NCI-H2196 (cell line): ENCODE data around the gene COL6A5.
A peak's percentile ranks its signal among the peaks of the same experiment; 100 is the strongest.
"Not testable (repeated sequence)": the region's sequence is repeated elsewhere in the genome, so short reads cannot be mapped to it uniquely, and the experiment has no call there.

ENCODE experiments used
- DNase-seq: peaks from one replicate; lab custom pipeline; 2025; ENCODE audit not compliant: unreplicated experiment; lab: John Stamatoyannopoulos, UW

The COL6A5 gene

DNA sequence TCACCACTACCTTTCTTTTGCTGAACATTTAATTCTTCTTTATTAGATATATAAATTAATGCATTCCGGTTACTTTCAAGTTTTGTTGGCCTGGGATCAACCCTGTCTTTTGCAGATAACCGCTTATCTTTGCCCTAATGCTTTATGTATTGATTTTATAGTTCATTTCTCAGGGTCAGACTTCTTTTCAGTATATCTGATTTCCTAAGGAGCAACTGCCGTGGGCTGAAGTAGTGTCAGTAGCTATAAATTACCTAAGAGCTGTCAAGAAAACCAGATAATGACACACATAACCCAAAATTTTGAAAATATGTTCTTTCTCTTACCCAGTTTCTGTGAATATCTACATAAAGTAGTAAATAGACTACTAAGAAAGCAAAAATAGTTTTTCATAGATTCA, 38.0 kb downstream of the COL6A5 start:
- DNase-seq, result no peak

DNA sequence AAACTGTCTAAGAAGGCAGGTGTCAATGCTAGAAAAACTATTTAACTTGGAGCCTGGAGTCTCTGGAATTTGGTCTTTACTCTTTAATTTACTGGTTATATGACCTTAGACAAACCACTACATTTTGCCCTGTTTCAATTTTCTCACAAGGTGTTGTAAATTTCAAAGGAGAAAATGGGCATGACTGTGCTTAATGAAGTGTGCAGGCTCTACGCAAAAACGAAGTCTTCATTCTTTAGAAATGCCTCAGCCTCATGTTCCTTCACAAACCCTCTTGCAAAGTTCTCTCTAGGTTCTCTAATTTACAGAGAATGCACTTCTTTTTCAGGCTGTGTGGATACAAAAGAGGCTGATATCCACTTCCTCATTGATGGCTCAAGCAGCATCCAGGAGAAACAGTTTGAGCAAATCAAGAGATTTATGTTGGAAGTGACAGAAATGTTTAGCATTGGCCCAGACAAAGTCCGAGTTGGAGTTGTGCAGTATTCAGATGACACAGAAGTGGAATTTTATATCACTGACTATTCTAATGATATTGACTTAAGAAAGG, 39.1 kb downstream of the COL6A5 start:
- DNase-seq, result no peak

DNA sequence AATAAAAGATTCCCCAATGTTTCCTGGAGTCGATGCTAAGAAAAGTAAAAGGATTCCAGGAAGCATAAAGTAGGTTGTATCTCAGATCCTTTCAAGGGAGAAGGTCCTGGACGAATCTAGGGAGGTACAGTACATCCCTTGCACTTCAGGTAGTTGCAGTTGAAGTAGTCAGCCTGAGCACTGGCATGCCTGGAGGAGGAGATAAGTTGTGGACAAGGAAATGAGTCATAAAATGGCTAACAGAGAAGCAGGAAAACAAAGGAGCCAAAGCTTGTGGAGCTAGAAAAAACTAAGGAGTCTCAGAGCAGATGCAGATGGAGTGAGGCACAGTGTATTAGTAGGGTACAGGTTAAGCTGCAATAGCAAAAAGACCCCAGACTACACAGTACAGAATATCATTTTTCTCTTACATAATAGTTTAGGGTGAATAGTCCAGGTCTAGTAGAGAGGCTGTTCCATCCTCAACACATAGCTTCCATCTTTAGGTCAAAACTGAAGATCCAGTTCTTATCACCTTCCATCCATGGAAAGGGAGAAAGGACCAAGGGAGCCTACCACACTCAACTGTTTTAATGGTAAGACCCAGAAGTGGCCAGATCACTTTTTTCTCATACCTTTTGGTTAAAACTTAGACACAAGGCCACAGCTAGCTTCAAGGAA, 41.3 kb downstream of the COL6A5 start:
- DNase-seq, result no peak

DNA sequence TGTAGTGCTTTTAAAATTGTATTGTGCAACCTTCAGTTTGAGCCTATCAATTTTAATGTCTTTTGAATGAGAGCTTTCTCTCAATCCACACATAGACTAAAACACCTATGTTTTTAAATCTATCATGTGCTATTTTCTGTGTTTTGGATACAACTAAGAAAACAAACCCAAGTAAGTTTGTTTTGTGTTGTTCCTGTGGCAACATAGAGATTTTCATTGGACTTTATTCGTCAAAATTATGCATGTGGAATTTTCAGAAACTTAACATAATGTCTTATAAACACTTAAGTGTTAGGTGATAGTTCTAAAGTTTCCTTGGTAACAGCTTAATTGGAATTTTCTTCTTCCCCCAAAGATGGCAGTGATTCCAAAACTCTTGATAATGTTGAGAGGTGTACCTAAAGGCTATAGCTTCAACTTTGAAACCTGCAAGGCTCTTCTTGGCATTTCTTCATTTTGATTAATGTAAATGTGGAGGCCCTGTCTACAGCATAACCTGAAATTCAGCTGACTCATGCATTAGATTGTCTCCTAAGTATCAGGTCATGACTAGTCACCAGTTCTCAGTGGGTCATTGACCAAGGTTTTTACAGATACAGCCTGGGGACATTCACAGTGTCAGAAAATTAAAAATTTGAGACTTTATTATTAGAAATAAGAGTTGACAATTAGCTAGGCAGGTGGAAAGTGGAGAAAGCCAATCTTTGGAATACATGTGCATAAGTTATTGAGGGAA, 44.4 kb downstream of the COL6A5 start:
- no peak for DNase-seq

DNA sequence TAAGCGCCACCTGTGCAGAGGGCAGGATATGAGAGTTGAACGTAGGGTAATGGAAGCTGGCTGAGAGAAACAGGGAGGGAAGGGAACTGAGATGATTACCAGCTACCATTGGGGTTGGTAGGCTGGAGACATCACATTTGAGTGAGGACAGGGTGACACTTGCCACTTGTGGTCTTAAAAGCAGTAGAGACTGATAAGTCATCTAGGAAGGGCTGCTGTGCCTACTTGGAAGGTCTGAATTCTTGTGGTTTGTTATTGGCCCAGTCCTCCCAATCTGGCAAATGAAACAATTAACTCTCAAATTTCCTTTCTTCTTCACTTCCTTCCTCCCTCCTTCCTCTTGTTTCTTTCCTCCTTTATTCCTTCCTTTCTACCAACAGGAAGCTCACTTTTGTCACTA, 46.8 kb downstream of the COL6A5 start:
- no peak for DNase-seq

DNA sequence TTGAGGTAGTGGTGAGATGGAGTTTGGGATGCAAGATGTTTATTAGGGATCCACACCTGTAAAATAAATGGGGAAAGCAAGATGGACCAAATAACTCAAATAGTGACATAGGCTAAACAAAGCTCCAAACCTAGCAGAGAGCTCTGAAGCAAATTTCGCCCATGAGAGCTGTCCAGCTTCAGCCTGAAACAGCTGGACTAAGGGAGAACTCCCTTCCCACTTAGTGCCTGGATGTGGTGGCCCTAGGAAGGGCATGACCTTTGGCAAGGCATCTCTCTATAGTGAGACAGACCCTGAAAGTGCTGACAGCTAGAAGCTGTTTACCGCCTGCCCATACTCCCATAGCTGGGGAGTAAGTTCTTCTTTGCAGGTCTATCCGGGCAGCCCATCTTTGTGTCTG, 48.1 kb downstream of the COL6A5 start:
- DNase-seq, result no peak

DNA sequence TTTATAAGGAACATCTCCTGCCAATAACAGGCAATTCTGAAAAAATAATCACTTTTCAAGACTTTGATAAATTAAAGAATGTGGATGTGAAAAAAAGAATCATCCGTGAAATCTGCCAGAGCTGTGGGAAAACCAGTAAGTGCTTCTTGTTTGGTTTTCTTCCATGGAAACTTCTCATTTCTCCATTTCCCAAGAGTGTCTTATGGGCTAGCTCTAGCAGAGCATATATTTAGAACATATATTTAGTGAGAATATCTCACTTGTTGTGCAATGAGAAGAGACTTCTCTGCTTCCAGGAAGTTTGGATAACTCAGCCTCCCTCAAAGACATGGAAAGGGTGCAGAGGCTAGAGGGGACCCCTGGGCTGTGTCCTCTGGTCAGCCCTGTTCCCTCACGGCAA, 49.9 kb downstream of the COL6A5 start:
- no peak for DNase-seq

DNA sequence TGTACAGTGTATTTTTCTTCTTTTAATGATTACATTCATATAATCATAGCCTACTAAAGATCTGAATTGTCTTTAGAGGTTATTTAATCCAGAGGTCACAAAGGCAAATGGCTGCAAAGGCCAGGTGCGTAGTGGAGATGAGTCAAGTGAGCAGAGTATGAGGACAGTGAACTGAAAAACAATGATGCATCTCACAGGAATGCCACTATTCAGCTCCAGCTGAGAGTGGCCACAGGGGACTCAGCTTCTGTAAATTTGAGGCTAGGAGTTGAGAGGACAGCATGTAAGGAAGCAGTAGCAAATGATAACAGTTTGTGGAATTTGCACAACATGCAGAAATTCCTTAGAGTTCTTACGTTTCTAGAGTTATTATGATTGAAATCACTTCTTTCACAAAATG, 50.4 kb downstream of the COL6A5 start:
- DNase-seq, result peak; percentile 18

DNA sequence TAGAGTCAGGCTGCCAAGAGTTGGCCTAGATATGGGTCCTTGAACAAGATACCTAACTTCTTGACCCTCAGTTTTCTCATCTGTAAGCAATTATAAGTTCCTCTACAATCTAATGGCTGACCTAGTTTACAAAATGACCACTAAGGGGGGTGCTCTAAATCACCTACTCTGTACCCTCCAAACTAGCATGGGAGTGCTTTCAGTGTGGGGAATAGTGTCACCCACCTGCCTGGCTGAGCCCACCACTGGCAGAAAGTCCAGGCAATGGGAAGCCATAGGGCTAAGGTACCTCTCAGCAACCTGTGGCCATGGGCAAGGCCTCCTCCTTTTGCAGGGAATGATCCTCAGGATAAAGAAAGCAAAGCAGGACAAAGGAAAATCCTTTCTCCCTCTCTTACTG, 58.9 kb downstream of the COL6A5 start:
- DNase-seq, result no peak

DNA sequence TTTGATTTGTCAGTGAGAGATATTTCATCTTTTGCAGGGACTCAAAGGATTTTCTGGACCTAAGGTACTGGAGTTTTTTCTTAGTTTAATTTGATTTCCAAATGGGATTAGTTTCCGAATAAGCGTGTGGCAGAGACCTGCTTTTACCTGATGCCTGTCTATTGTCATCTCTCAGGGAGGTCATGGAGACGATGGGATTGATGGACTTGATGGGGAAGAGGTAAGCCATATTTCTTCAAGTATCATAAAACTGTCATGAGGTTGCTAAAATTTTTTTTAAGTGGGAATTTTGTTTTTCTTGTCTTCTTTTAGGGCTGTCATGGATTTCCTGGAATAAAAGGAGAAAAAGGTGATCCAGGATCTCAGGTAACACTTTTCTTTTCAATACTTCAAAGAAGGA, 60.5 kb downstream of the COL6A5 start:
- no peak for DNase-seq

DNA sequence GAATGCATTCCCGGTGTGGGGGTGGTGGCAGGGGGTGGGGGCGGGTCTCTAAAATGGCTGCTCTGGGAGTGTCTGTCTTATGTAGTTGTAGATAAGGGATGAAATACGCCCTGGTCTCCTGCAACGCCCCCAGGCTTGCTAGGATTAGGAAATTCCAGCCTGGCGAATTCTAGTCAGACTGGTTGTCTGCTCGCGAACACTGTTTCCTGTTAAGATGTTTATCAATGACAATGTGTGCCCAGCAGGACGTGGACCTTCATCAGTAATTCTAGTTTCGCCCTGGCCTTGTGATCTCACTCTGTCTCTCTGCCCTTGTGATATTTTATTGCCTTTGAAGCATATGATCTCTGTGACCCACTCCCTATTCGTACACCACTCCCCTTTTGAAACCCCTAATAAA, 62.8 kb downstream of the COL6A5 start:
- DNase-seq, result not testable (repeated sequence)

DNA sequence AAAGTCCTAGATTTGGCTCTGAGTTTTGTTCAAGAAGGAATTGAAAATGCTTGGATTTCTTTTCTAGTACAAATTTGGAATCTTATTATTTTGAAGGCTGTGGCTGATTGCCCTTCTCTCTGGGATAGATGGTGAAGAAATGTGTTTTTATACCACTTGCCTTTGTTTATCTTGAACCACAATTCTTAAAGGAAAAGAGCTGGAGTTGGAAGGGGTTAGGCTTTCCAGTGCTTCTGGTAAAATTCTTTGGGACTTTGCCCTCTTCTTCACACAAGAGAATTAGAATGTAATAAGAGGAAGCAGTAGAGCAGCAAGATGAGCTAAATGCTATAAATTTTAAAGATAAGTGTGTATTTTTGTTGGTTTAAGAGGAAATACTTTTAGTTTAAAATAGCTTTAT, 65.8 kb downstream of the COL6A5 start:
- DNase-seq, result no peak

DNA sequence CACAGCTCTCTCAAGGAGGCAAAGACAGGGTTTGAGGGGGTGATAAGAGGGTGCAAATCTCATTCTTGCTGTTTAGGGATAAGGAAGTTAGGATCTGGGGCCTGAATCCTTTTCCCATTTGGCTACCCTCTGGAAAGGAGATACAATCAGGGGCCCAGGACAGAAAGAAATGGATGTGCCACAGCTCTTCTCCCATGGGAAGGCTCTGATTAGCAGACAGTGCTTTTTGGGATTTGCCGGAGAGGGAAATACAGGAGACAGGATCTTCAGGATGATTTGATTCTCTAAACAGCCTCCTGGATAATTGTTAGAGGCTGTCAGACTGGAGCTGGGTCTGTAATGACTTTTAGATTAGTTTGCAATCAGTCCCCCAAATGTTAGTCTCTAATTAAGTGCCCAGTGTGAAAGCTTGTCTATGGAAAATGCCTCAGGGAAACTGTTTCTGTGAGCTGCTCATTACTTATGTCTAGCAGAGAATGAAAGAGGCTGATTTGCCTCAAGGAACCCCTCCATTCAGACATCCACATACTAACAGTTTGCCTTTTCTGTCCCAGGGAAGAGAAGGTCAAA, 67.6 kb downstream of the COL6A5 start:
- no peak for DNase-seq

DNA sequence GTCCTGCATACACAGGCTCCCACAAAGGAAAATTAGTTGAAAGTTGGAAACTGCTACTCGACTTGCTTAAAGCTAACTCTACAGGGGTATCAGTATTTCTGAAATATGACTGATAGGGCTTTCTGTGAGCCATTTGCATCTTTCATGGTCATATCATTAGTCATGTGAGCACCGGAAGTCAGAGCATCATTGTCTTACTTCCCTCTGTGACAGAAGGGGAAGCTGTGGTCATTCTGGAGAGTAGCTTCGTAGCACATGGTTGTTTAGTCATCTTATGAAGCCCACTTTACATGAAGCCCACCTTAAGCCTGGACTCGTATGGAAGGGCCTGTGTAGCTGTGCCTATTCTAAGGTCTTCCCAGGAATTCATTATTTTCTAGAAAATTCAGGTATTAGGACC, 69.0 kb downstream of the COL6A5 start:
- DNase-seq, result no peak

DNA sequence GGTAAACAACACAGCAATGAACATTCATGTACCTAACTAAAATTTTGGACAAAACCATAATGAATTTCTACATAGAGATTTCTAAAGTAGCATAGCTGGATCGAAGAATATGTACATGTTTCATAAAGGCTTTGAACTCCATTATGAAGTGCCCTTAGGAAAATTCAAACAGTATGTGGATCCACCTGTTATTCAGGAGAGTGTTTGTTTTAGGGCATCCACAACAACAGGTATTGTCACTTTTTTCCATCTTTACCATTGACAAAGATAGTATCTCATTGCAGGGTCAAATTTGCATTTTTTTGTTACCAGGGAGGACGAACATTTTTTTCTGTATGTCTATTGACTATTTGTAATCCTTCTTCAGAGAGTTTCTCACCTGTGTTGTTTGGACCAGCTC, 75.0 kb downstream of the COL6A5 start:
- DNase-seq, result no peak

DNA sequence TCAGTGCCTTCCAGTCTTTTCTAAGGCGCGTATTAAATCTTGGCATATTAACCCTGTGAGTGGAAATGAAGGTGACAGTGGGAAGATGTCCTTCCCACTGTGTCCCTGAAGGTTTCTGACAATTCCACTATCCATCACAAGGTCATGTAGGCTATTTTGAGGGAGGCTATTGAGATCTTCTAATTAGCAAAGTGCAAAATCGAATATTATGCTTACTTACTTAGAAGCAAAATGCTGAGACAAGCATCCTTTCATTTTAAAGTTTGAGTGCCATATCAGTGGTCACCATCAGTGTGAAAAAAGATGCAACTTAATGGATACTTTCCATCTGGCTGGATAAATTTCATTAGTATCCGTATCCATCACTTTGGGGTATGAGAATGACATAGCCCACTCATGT, 77.6 kb downstream of the COL6A5 start:
- DNase-seq, result no peak

DNA sequence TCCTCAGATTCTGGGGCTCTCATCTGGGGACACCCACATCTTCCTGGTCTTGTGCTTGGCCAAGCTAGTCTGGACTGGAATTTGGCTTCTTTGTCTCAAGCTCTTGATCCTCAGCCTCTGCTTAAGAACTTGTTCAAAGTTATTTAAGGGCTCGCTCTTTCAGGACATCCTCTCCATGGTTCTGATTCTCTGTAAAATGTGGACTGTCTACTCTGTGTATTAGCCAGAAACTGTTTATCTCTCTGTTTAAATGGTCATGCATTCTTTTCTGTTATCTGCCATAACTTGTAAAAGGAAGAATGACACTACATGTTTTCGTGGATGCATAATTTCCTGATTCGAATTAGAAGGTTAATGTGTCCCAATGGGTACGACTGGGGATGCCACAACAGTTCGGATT, 79.4 kb downstream of the COL6A5 start:
- no peak for DNase-seq

DNA sequence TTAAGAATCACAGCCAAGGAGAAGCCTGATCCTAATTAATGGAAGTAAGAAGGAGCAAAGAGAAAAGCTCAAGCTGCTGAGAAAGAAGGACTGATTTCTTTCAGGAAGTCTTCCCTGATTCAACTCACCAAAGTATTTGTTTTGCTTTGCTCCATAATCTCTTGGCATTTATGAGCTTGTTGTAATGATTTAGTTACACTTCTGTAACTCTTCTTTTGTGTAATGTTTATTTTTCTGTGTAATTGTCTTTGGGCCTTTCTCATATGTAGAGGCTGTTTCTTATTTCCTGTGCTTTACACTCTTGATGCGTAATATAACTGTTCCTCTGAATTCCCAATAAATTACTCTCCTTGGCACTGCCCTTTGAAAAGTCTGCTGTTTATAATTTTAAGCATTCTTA, 80.0 kb downstream of the COL6A5 start:
- no peak for DNase-seq

DNA sequence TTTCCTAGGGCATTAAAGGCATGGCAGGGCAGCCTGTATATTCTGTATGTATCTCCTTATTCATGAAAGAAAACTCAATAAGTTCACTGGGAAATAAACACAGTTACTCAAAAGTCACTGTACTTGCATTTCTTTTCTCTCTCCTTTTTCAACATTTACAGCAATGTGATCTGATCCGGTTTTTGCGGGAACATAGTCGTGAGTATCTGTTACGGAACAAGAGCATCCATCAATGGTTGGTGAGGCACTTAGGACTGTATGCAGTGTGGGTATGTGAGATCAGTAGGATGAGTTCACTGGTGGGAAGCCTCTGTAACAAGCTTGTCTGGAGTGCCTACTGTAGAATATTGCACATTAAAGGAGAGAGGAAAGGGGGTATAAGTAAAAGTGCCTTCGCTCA, 80.7 kb downstream of the COL6A5 start:
- DNase-seq, result no peak

DNA sequence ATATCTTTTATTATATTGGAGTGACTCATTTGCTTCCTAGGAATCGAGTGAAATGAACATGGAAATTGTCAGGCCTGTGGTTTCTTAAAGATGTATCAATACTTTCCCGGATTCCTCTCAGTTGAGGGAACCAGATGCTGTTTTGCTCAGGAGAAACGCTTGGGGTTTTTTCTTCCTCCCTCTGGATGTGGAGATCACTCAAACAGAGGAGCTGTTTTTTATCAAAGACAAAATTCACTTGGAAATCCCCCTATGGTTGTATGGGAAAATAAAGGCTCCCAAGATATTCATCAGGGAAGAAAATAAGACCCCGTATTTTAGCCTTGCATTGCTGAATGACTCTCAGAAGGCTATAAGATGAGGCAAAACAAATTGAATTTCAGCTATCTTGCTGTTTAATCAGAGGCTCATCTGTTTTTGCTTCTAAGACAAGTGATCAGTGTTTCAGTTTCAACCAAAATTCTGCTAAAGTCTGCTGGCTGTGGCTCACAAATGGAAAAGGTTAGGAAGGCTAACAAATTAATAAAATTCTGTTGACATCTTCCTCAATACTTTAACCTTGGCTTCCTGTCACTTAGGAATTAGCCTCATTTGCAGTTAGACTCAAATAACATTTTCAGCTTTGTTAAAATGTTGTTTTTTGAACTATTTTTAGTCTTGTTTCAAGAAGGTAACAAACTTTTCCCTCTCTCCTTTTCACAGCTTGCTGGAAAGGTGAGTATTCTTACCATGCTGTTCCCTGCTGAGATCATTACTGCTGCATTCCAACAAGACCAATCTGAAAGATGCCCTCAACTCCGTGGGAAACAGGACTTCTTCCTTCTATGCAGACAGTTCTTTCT, 83.6 kb downstream of the COL6A5 start:
- DNase-seq, result no peak

DNA sequence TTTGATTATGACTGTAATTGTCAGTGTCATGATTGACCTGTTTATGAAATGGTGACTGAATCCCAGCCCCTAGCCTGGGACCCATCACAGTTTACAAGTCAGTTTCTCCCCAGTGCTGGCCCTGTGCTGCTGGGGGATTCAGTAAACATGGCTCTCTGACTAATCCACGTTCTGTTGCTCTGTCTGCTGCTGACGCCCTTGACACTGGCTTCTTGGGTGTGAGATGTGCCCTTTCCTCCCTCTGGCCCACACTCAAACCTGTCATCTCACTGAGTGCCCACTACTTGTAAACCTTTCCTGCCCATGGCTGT, 84.2 kb downstream of the COL6A5 start:
- no peak for DNase-seq

DNA sequence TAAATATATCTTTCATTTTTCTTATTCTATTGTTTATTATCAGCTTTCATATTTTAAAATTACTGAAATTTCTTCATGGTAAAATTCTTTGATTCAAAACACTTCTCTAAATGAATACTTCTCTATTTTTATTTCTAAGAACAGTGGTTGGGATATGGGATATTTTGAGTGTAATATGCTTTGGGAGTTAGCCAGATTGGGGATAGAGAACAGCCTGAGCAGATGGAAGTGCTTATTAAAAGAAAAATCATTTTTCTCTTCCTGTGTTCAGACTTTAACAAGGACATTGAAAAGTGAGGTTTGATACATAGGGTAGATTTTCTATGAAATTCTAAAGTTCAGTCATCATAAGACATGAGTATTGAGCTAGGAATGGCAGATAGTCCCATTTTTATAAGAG, 84.8 kb downstream of the COL6A5 start:
- DNase-seq, result no peak
